ENCODE results near the gene ACSL5. TPM values are rescaled to one million over a fixed set of nuclear protein-coding genes. Genes with fewer than 3 reads are reported as not detected.

The ACSL5 gene
- total and polyA plus RNA-seq, 2 donors (not counting 3 experiments of a cell fraction or from before 2014, with no cell fraction given), result 1.5 to 2.1 TPM

- POLR2A ChIA-PET, result no interaction called here
- no peak for DNase-seq (ENCODE audit: low read depth, low spot score)
- no peaks in the 10 kb centered on the region for H3K27me3 ChIP-seq (ENCODE audit: control insufficient read depth in 2 of 2, insufficient read depth in 2 of 2, low read length in 2 of 2)
- intact Hi-C loops (cut with micrococcal nuclease) (no loop called here), dilution Hi-C loops (cut with MboI; ENCODE audit: extremely low pct_ligation_motif_present, low sequenced_read_pairs) (no loop called here)
- H3K36me3 ChIP-seq (ENCODE audit: control insufficient read depth in 2 of 2, extremely low read depth in 1 of 2, insufficient read depth in 2 of 2, low read length in 2 of 2), result no peaks in the 10 kb centered on the region
- no peaks in the 10 kb centered on the region for H3K9me3 ChIP-seq (replicated peaks; ENCODE audit: control insufficient read depth, insufficient read depth, low read length)
- no TSS peak for BruUV-seq (replicated peaks)
- CTCF ChIA-PET, result interaction anchor here (1.6 kb wide), 1 partner anchor 91 kb away, joined by 5 read pairs; no protein-coding TSS in a partner anchor
- H3K4me3 ChIP-seq (replicated peaks in 1 of 3; ENCODE audit: insufficient read depth in 1 of 3, low read depth in 1 of 3, low read length in 3 of 3), result no peak overlapping the region
- no peak overlapping the region for H3K4me2 ChIP-seq (ENCODE audit: insufficient read depth, low read length)
- no peaks in the 10 kb centered on the region for H3K4me1 ChIP-seq (ENCODE audit: control insufficient read depth, extremely low read depth, insufficient read depth, low read length)
- no peaks in the 10 kb centered on the region for H3K79me2 ChIP-seq (ENCODE audit: control insufficient read depth, insufficient read depth, low read length)
- no peak overlapping the region for H3K27ac ChIP-seq (ENCODE audit: insufficient read depth, low read depth, low read length)
- TF ChIP-seq JUN (IDR thresholded peaks at IDR 0.05; ENCODE audit: borderline replicate concordance, insufficient read depth, insufficient read length, low read depth) (no peak), MAX (IDR thresholded peaks at IDR 0.05; ENCODE audit: insufficient read depth, insufficient read length) (no peak), POLR2A (IDR thresholded peaks at IDR 0.05; ENCODE audit: low read depth, low read length) (no peak), FOS (IDR thresholded peaks at IDR 0.05; ENCODE audit: borderline replicate concordance, insufficient read depth, low read length) (no peak), CTCF (IDR thresholded peaks at IDR 0.05; ENCODE audit: extremely low read depth in 1 of 2, insufficient read depth in 1 of 2, low read depth in 1 of 2, low read length in 2 of 2) (no peak), POLR2AphosphoS5 (IDR thresholded peaks at IDR 0.05; ENCODE audit: insufficient read depth, low read depth, low read length) (no peak), EZH2 (IDR thresholded peaks at IDR 0.05; ENCODE audit: borderline replicate concordance, low read depth, low read length, severe bottlenecking) (no peak), GATA2 (IDR thresholded peaks at IDR 0.05; ENCODE audit: insufficient read depth, insufficient read length, low read depth, low read length) (no peak), MYC (IDR thresholded peaks at IDR 0.05; ENCODE audit: low read depth, low read length) (no peak)
- H4K20me1 ChIP-seq (replicated peaks; ENCODE audit: control insufficient read depth, extremely low read depth, insufficient read depth, low read length), result no peaks in the 10 kb centered on the region
- H2AFZ ChIP-seq (ENCODE audit: low read depth, low read length), result no peak overlapping the region
- H3K9ac ChIP-seq (replicated peaks; ENCODE audit: extremely low read depth, insufficient read depth, low read length), result no peak overlapping the region
- FAIRE-seq, result no peak
- H3K9me1 ChIP-seq (replicated peaks; ENCODE audit: control insufficient read depth, extremely low read depth, insufficient read depth, low read length), result no peaks in the 10 kb centered on the region
Observed at GRCh38 chr10:112344261-112344660, 29.7 kb upstream of the ACSL5 start.

All from endothelial cell of umbilical vein (primary cell).